HUES64 (cell line): ENCODE results near the gene CLGN.

Source experiments
- H3K27ac ChIP-seq: 2 replicates; pipeline ENCODE4 v1.7.0; 2013; ENCODE audit warnings: low read depth, low read length, inconsistent platforms
- H3K27me3 ChIP-seq: 2 replicates; pipeline ENCODE4 v1.6.1; 2013; ENCODE audit warnings: mild to moderate bottlenecking, low read length; ENCODE audit not compliant: insufficient read depth
- H3K36me3 ChIP-seq: 2 replicates; pipeline ENCODE4 v1.6.1; 2013; ENCODE audit warnings: mild to moderate bottlenecking, low read length; ENCODE audit not compliant: insufficient read depth
- H3K4me1 ChIP-seq: 2 replicates; pipeline ENCODE4 v1.6.1; 2013; ENCODE audit warnings: mild to moderate bottlenecking, low read length, moderate library complexity; ENCODE audit not compliant: insufficient read depth
- H3K4me3 ChIP-seq: 2 replicates; pipeline ENCODE4 v1.5.1; 2013; ENCODE audit warnings: mild to moderate bottlenecking, low read length, moderate library complexity
- H3K9ac ChIP-seq: 2 replicates; pipeline ENCODE4 v1.6.1; 2013; ENCODE audit warnings: mild to moderate bottlenecking, low read depth, low read length
- H3K9me3 ChIP-seq: 2 replicates; pipeline ENCODE4 v1.6.1; 2013; ENCODE audit warnings: low read depth, low read length; ENCODE audit not compliant: insufficient read depth
- whole genome bisulfite sequencing: fragments of 150-250, 120-280 bp; methylation state at CpG from one replicate; pipeline ENCODE4 v1.1.7; 2013; ENCODE audit warnings: missing lambda C conversion rate; 5-methylcytosine and 5-hydroxymethylcytosine counted together

The CLGN gene

DNA sequence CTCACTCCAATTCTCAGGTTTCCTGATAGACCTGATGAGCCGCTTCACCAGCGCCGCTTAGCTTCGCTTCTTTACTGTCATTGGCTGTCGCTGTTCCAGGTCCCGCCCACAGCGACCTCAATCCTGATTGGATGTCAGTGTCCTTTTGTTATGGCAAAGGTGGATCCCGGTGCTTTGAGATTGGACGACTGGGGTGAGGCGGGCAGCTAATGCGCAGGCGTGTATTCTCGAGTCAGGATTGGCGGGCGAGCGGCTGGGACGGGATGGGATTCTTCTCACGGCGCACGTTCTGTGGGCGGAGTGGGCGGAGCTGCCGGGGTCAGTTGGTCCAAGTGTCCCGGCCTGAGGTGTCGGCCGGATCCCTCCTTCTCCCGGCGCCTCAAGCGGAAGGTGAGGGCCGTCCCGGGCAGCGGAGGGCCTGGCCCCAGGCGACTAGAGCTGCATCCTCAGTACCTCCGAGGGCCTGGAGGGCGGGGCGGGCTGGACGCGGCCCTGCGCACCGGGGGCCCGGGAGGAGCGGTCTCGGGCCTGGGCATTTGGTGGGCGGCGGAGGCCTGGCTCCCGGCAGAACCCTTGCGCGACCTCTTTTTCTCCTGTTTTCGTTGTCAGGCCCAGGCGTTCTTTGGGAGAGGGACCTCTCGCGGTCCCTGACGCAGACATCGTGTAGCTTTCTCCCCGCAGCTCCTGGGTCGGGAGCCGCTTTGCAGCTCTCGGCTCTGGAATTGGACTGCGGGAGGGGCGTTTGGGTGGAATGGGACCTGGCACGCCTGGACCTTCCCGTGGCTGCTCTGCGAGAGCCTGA lies 53.9 kb downstream of the CLGN start, which contains the start of gene SCOC:
Gene SCOC (plus strand): TSS at position 319 of the 802 bp plus-strand sequence. CDS start 5,525 bp downstream, outside the sequence.
- Histone ChIP-seq H3K36me3 (no peaks in the 10 kb centered on the region), H3K27me3 (no peaks in the 10 kb centered on the region), H3K27ac (peak within 1 kb of the TSS; percentile 92), H3K9ac (peak within 1 kb of the TSS; percentile 85), H3K9me3 (no peaks in the 10 kb centered on the region), H3K4me1 (peaks cover 14% of the 10 kb centered on the region; the same call in 1 of the 2 replicates), H3K4me3 (peak within 1 kb of the TSS; percentile 75)
- WGBS: under 1% methylated on average over 63 of the region's 63 CpGs

DNA sequence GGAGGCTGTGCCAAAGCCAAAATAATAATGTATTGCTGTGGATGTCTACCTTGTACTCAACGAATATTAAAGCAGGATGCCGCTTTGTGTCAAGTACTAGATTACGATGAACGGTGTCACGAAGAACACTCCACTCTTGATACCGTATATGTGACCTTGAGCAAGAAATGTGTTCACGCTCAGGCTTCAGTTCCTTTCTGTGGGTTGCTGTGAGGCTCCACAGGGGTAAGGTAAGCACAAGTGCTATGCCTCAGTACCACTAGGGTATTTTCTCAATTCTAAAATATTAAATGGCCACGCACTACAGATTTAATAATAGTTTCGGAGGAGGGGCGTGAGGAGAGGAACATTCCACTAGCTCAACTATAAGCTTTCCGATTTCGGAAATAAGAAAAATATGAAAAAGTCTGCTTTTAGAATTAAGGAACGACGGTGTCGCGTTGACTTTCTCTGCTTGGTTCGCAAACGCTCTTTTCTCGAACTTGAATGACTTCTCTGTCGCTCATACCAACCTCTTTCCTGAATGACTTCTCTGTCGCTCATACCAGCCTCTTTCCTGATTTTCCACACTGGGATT lies 54.6 kb downstream of the CLGN start:
- H3K27ac ChIP-seq: 0 out of 2 replicates have a peak overlapping the region, but pooled peaks have one; percentile 7
- H3K9me3 ChIP-seq: no peaks in the 10 kb centered on the region
- no peaks in the 10 kb centered on the region for H3K36me3 ChIP-seq
- WGBS: 5% methylated on average over 18 of the region's 21 CpGs
- peak overlapping the region; percentile 65 for H3K9ac ChIP-seq
- peak overlapping the region; percentile 75 for H3K4me3 ChIP-seq
- peaks cover 14% of the 10 kb centered on the region; the same call in 1 of the 2 replicates for H3K4me1 ChIP-seq
- no peaks in the 10 kb centered on the region for H3K27me3 ChIP-seq

DNA sequence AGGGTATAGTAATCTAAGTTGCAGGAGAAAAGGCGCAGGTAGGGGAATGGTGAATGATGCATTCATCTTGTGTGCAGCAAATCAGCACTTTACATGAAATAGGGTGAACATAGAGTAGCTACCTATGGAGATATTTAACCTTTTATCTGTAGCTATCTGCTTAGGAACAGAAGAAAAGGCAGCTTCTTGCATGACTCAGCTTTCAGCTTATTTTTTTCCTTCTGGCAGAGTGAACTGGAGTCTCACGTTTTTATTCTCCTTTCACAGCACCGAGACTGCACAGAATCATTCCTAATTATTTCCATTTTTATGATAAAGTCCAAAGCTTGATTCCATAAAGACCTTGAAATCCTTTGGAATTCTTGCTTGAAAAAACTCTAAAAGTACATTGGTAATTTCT lies 58.8 kb downstream of the CLGN start:
- no peak overlapping the region for H3K4me3 ChIP-seq
- H3K9me3 ChIP-seq: no peaks in the 10 kb centered on the region
- no peaks in the 10 kb centered on the region for H3K36me3 ChIP-seq
- H3K4me1 ChIP-seq: peaks cover 5% of the 10 kb centered on the region; the same call in 1 of the 2 replicates
- H3K27me3 ChIP-seq: peaks cover 2% of the 10 kb centered on the region; the same call in 1 of the 2 replicates
- H3K27ac ChIP-seq: no peak overlapping the region
- 78% methylated on average over 3 of the region's 3 CpGs for WGBS
- H3K9ac ChIP-seq: no peak overlapping the region

DNA sequence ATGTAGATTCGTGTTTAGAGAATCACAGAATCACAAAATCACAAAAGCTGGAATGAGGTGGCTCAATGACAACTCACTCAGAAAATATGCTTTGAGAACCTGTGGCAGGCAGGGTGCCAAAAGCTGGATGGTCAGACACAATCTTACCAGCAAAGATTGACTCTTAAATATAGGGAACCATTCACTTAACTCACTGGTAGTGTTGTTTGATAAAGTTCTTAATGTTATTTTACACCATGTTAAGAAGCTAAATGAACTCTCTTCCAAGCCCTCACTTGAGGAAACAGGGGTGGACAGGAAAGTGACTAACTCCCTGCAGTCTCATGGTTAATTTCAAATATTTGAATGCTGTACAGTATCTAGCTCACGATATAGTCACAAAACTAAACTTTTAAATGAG lies 59.7 kb downstream of the CLGN start:
- Histone ChIP-seq H3K4me3 (no peak overlapping the region), H3K36me3 (no peaks in the 10 kb centered on the region), H3K9me3 (no peaks in the 10 kb centered on the region), H3K27ac (no peak overlapping the region), H3K9ac (no peak overlapping the region), H3K27me3 (peaks cover 2% of the 10 kb centered on the region; the same call in 1 of the 2 replicates), H3K4me1 (peaks cover 5% of the 10 kb centered on the region; the same call in 1 of the 2 replicates)
- 83% methylated on average over 2 of the region's 2 CpGs for WGBS

DNA sequence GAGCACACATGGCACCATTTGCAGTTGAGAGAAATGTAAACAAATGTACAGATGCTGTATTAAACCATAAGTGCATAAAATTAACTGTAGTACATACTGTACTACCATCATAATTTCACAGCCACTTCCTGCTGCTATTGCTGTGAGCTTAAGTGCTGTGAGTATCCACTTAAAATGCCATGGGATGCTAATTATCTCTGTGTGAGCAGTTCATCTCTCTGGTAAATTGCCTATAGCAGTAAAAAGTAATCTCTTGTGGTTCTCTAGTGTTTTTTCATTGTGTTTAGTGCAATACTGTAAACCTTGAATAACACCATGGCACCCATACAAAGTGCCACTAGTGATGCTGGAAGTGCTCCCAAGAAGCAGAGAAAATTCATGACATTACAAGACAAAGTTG lies 63.9 kb downstream of the CLGN start:
- Histone ChIP-seq H3K4me1 (no peaks in the 10 kb centered on the region), H3K9ac (no peak overlapping the region), H3K27me3 (peaks cover 2% of the 10 kb centered on the region; the same call in 1 of the 2 replicates), H3K27ac (no peak overlapping the region), H3K9me3 (no peaks in the 10 kb centered on the region), H3K4me3 (no peak overlapping the region), H3K36me3 (no peaks in the 10 kb centered on the region)

DNA sequence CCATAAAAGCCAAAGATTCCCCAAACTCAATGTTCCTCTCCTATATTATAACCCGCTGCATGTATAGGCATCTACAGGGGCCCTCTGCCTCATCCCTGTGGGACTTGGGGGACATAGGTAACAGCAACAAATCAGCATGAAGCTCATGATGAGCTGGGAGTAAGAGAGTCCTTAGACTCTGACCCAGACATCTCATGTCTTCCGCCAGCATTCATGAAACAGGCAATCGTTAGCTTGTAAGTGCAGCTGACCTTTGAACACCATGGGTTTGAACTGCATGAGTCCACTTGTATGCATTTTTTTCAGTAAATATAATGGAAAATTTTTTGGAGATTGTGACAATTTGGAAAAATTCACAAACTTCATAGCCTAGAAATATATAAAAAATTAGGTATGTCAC lies 64.4 kb downstream of the CLGN start:
- WGBS: 95% methylated on average over 3 of the region's 3 CpGs
- Histone ChIP-seq H3K4me3 (no peak overlapping the region), H3K9me3 (no peaks in the 10 kb centered on the region), H3K4me1 (no peaks in the 10 kb centered on the region), H3K36me3 (no peaks in the 10 kb centered on the region), H3K9ac (no peak overlapping the region), H3K27me3 (peaks cover 2% of the 10 kb centered on the region; the same call in 1 of the 2 replicates), H3K27ac (no peak overlapping the region)

DNA sequence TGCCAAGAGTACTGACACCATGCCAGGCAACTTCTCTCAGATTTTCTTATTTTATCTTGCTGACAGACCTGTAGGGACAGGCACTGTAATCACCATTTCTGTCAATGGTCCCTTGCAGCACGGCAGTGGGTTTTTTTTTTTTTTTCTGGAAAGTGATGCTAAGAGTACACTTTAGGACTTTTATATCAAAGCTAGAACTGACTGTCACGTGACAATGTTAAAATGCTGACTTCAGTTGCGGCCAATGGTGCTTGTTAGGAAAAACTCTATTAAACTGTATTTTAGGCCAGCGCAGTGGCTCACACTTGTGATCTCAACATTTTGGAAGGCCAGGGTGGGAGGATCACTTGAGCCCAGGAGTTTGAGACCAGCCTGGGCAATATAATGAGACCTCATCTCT lies 66.3 kb downstream of the CLGN start:
- H3K4me3 ChIP-seq: no peak overlapping the region
- WGBS: 90% methylated on average over 4 of the region's 4 CpGs
- peaks cover 2% of the 10 kb centered on the region; the same call in 1 of the 2 replicates for H3K27me3 ChIP-seq
- no peak overlapping the region for H3K27ac ChIP-seq
- no peaks in the 10 kb centered on the region for H3K9me3 ChIP-seq
- H3K4me1 ChIP-seq: no peaks in the 10 kb centered on the region
- no peak overlapping the region for H3K9ac ChIP-seq
- no peaks in the 10 kb centered on the region for H3K36me3 ChIP-seq

DNA sequence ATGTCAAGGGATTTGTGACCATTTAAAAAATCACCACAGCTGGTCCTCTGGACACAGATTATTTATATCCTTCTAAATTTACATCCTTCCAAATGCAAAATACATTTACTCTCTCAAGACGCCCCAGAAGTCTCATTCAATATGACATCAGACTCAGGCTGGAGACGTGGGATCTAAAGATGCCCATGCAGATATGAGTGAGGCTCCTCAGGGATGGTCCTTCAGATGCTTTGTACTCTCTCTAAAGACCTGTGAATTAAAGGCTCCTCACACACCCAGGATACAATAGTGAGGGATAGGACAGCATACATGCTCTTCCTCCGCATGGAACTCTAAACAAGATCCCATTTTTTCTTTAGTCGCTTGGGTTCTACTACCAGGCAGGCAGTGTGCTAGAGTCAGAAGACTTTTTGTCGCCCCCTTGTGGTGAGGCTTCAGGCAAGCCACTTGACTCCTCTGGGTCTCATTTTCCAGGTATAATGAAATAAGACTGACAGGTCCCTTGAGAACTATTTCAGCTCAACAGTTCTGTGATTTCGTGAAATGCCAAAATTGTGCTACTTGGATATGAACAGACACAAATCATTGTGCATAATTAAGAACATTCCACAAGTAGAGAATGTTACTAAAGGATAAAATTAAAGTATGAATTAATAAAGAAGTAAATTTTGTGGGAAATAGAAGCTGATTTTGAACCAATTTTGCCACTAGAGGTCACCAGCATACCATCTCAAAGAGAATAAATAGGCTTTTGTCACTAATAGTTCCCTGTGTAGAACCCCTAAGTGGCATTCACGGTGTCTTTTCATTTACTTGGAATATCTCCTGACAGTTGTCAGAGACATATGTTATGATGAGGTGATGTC lies 67.7 kb downstream of the CLGN start:
- WGBS: 46% methylated on average over 7 of the region's 7 CpGs
- H3K9ac ChIP-seq: no peak overlapping the region
- H3K4me3 ChIP-seq: no peak overlapping the region
- no peaks in the 10 kb centered on the region for H3K27me3 ChIP-seq
- no peaks in the 10 kb centered on the region for H3K36me3 ChIP-seq
- H3K4me1 ChIP-seq: no peaks in the 10 kb centered on the region
- H3K27ac ChIP-seq: no peak overlapping the region
- H3K9me3 ChIP-seq: no peaks in the 10 kb centered on the region

DNA sequence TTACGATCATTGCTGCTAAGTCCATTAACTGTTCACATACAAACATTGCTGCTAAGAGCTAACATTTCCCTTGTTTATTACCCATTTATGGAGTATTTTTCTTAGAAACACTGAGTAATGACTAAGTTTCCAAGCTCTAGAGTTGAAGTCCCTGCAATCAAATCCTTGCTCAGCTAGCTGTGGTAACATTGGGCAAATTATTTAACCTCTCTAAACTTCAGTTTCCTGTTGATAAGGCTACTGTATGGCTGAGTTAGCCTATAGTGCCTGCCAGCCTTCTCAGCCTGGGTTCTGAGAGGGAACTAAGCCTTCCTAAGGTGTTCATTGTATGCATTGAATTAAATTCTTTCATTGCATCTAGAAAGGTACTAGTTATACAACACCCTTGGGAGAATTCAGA lies 69.2 kb downstream of the CLGN start:
- Histone ChIP-seq H3K4me3 (no peak overlapping the region), H3K27me3 (no peaks in the 10 kb centered on the region), H3K36me3 (no peaks in the 10 kb centered on the region), H3K27ac (no peak overlapping the region), H3K4me1 (no peaks in the 10 kb centered on the region), H3K9ac (no peak overlapping the region), H3K9me3 (no peaks in the 10 kb centered on the region)
- 0% methylated on average over 1 of the region's 1 CpG for WGBS

DNA sequence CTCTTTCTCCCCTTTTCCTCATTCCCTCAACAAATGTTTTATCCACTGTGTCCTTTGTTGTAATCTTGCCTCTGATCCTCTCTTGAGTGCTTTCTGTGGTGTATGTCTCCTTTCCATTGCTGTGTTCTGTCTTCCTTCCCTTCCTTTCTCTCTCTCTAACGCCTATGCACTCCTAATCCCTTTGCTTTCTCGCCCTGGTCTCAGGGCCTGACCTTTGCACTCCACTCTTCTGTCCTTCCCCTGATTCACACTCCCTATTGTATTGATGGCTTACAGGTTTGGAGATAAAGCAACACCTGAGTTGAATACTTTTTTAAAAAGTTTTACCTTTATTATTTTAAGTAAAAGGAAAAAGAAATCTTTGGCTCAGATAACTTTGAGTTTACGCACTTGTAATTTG lies 69.6 kb downstream of the CLGN start:
- Histone ChIP-seq H3K36me3 (no peaks in the 10 kb centered on the region), H3K4me3 (no peak overlapping the region), H3K4me1 (no peaks in the 10 kb centered on the region), H3K9me3 (no peaks in the 10 kb centered on the region), H3K27ac (no peak overlapping the region), H3K9ac (no peak overlapping the region), H3K27me3 (no peaks in the 10 kb centered on the region)
- 78% methylated on average over 3 of the region's 3 CpGs for WGBS

DNA sequence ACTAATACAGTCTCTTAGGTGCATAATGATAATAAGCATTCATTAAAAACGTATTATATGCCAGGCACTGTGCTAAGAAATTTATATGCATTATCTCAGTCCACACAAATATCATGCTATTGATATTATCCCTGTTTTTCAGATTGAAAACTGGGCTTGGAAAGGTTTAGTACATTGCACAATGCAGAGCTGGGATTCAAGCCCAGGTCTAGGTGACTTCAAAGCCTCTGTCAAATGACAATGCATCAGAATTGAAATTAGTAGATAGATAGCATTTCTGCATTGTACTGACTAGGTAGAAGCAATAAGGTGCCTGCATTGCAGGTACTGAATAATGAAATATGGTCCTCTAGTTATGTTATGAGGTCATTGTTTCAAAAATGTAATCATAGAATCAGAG lies 72.2 kb downstream of the CLGN start:
- Histone ChIP-seq H3K9me3 (no peaks in the 10 kb centered on the region), H3K27ac (no peak overlapping the region), H3K4me1 (no peaks in the 10 kb centered on the region; the same call in 1 of the 2 replicates), H3K9ac (no peak overlapping the region), H3K36me3 (no peaks in the 10 kb centered on the region), H3K4me3 (no peak overlapping the region), H3K27me3 (no peaks in the 10 kb centered on the region)
- WGBS: 100% methylated on average over 1 of the region's 1 CpG
